Measurements from ENCODE around the gene CCDC33.

The CCDC33 gene

GRCh38 chr15:74235962-74236361 lies at the start of gene CCDC33:
Gene CCDC33 (plus strand): TSS chr15:74236326. CDS start chr15:74236720, 394 bp downstream.
- DNase-seq: peak; percentile 5 to 10

DNA sequence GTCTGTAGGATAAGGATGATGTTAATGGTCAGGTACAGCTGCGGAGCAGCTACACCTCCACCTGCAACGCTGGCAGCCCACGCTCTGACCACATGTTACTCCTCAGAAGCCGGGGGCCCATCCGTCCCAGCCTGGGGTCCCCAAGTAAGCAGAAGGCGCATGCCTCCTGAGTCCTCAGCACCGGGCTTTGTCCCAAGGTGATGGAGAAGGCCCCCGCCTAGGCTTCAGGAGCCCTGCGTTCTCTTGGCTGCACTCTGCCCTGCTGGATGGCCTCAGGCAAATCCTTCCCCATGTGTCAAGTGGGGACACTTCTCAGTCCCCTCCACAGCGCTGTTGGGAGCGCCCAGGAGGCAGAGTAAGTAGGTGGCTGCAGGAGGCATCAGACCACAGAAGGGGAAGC lies 47.9 kb upstream of the CCDC33 start:
- no peak for DNase-seq

- no peak for DNase-seq
Observed at GRCh38 chr15:74191798-74192197, 44.3 kb upstream of the CCDC33 start.

- DNase-seq: no peak
Observed at GRCh38 chr15:74192751-74193150, 43.4 kb upstream of the CCDC33 start.

- DNase-seq: peak in 1 of 2 donors; percentile 6
Observed at GRCh38 chr15:74193299-74193718, 42.8 kb upstream of the CCDC33 start.

DNA sequence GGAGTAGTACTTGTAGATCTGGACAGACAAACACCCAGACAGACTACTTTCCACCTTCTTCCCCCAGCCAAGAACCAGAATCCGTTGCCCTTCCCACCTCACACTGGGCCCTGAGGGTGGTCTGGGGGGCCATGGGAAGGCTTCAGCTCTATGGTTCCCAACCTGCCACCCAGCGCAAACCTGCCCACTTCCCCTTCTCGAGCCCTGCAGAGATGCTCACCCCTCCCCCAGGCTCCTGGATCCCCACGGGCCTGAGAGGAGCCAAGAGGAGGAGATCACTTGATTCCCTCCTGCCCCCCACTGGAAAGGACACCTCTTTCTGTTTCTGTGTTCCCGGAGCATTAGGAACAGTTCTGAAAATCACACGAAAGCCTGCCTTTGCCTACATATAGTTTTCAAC lies 42.2 kb upstream of the CCDC33 start:
- DNase-seq: no peak

GRCh38 chr15:74194572-74195559 lies 41.3 kb upstream of the CCDC33 start:
- no peak for DNase-seq

GRCh38 chr15:74196175-74196574 lies 40.0 kb upstream of the CCDC33 start:
- DNase-seq: peak; percentile 68 to 86

- DNase-seq: no peak
Observed at GRCh38 chr15:74197176-74197965, 38.8 kb upstream of the CCDC33 start.

GRCh38 chr15:74199297-74199652 lies 36.9 kb upstream of the CCDC33 start:
- DNase-seq: no peak

- peak; percentile 47 to 49 for DNase-seq
Observed at GRCh38 chr15:74200412-74200815, 35.7 kb upstream of the CCDC33 start.

GRCh38 chr15:74200871-74201419 lies 35.2 kb upstream of the CCDC33 start:
- no peak for DNase-seq

DNA sequence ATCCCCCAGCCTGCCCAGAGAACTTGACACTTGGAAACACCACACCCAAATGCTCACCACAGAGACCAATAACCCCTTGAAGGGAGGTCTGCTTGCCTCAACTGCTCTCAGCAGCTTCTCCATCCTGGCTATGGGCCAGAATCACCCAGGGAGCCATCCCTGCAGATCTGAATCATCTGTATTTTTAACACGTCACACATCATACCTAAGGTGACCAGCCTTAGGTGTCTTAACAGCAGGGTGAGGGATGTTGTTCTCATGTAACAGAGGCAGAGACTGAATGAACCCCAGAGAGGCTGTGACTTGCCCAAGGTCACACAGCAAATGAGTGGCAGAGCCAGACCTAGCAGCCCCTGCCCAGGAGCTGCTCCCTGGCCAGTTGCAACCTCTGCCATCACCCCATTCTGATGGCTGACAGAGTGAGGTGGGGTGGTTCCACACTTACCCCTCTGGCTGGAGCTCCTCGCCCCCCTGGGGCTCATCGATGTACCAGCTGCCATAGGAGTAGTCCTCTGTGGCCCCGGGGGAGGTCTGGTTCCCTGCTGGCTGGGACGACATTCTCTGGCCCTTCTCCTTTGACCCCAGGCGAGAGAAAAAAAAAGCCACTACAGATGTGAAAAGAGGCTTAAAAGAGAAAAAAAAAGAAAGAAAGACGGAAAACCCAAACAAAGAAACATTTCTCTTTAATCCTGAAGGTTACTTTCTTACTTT lies 34.3 kb upstream of the CCDC33 start:
- no peak for DNase-seq

DNA sequence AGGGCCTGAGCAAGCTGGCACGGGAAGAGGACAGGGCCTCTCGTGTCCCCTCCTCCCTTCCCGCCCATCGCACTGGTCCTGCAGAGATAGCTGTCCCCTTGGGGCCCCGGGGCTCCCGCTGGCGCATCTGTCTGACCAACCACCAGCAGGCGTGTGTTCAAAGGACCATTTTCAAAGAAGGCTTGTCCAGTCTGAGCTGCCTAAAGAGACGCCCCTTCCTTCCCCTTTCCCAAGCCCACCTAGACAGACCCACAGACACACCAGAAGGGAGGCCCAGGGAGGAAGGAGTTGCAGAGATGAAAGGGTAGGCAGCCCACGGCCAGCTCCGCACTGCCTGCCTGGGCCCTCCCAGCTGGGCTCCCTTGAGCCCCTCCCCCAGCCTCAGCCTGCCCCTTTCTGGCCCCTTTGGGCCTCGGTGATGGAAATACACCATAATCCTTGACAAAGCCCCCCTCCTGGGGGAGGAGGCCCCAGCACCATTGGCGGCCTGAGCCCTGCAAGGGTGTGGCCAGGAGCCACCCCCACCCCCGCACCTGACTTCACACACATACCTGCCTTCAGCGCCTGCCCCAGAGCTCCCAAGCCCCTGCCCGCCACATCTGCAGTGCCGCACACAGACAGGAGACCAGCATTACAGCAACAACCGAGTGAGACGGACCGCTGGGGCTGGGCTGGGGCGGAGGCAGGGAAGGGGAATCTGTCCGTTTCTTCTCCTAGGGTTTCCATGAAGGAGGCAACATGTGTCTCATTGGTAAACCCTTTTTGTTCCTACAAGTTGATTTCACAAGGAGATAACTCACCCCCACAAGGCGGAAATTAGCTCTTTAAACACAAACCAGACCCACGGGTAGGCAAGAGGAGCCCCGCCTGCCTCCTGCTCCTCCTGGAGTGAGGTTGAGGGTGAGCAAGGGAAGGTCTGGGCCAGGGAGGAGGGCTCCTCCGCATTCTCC lies 33.4 kb upstream of the CCDC33 start, which contains the start of gene STRA6:
Gene STRA6 (minus strand): TSS at position 336 of the 950 bp plus-strand sequence. CDS start 520 bp downstream, outside the sequence.
- peak; percentile 2 to 51 for DNase-seq

DNA sequence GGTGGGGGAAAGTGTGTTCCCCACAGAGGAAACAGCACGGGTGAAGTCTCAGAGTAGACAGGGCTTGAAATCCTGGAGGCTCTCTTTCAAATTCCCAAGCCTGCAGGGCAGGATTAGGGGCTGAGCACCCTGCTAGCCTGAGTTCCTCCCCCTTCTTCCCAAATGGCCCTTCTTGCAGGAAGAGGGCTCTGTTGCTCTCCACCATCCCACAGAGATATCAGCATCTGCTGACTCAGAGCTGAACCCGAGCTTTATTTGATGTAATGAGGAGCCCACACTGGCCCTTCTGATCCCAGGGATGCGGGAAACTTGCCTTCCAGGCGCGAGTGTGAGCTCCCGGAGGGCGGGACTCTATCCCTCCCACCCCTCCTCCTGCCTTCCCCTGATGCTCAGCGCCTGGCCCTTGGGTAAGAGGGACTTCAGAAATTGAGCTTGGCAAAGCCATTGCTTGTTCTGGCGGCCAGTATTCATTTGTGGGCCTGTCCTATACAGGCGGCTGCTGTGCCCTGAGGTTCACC lies 32.2 kb upstream of the CCDC33 start:
- DNase-seq: peak in 1 of 2 donors; percentile 33

GRCh38 chr15:74205582-74205947 lies 30.6 kb upstream of the CCDC33 start:
- DNase-seq: no peak

DNA sequence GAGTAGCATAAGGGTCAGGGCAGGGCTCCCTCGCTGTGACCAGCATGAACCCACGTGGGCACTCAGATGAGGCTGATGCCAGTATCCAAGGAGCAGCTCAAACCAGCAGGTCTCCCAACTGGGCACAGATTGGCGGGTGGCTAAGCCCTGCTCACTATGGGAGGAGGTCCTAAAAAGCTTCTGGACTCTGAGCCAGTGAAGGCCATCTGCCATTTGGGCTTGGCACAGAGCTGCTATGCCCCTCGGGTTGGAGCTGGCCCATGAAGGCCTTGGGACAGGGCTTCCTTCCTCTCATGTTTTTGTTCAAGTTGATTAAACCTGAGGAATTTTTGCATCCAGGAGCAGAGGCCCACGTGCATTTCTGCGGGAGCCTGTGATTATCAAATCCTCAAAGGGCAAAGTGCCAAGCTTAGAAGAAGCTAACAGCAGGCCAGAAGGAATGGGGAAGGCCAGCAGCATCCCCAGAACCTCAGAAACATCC lies 29.3 kb upstream of the CCDC33 start:
- no peak for DNase-seq

DNA sequence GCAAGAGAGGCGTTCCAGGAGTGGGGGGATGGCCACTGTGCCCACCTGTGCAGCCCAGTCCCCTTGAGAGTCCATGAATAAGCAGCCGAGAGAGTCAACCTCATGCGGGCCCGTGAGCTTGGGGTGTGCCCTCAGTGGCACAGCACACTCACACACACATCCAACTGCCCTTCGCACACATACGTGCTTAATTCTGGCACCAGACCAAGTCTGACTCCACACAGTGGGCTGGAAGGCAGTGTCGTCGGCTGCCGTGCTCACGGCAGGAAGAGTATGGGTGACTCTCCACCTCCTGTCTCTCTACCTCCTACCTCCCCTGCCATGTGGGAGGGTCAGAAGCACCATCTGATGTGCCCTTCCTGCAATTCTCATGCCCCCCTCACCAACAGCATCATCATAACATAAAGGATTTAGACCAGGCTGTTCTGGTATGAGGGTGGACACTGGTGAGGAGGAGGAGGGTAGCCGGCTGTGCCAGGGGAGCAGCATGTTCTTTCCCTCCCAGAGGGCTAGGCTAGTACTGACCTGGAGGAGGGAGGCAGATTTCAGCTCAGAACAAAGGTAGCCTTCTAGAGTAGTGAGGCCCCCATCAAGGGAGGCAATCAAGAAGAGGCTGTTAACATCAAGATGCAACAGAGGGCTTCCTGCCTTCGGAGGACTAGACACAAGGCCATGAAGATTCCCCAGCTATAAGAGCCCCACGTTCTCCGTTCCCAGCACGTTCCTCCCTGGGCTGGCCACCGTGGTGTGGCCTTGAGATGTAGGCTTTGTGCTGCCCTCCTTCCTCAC lies 28.3 kb upstream of the CCDC33 start:
- DNase-seq: no peak

DNA sequence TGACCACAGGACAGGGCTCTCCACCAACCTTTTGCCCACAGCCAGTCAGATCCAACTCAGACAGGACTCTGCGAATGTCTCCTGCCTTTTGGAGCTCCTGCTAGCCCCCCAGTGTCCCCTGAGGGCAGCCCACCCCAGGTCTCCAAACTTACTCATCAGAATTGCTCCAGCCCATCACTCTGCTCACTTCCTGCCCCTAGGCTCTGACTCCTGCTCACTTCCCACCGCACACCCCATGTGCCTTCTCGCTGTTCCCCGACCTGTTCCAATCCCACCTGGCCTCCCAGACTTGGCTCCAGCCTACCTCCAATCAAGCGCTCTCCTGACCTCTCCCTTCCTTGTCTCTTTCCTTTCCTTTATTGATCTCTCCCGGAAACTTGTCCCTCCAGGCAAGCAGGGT lies 27.6 kb upstream of the CCDC33 start:
- no peak for DNase-seq

- DNase-seq: no peak
Observed at GRCh38 chr15:74208901-74209559, 27.1 kb upstream of the CCDC33 start.
